WTC11 (cell line): Measurements from ENCODE around the gene PARL. TPM values are rescaled to one million over a fixed set of nuclear protein-coding genes. Genes with fewer than 3 reads are reported as not detected.

Experiments
- ATAC-seq: fragments of 200-7000 bp; cut with Tn5 transposase; 2 replicates; pipeline ENCODE4 v1.10.0; 2021; ENCODE audit warnings: mild to moderate bottlenecking, moderate library complexity
- CTCF ChIA-PET: fragments of 300-600 bp; sonication (Branson Sonifier 250); formaldehyde crosslinking; loops from one replicate; lab custom pipeline; 2021; ENCODE audit warnings: antibody characterized with exemption; lab: Charles Lee
- POLR2A ChIA-PET: fragments of 350-600 bp; sonication (Branson Sonifier 250); formaldehyde crosslinking; loops from one replicate; lab custom pipeline; 2021; ENCODE audit warnings: antibody characterized with exemption; lab: Charles Lee
- DNase-seq: peaks from one replicate; pipeline ENCODE4 v3.0.0; 2021; ENCODE audit warnings: low spot score
- H3K27ac Mint-ChIP-seq: 2 replicates; pipeline ENCODE4 v1.8.0; 2021; ENCODE audit warnings: mixed read lengths
- H3K27me3 Mint-ChIP-seq: 2 replicates; pipeline ENCODE4 v1.8.0; 2021; ENCODE audit warnings: low read depth, mild to moderate bottlenecking, moderate library complexity, mixed read lengths
- H3K36me3 Mint-ChIP-seq: 2 replicates; pipeline ENCODE4 v1.8.0; 2021; ENCODE audit warnings: mixed read lengths
- H3K4me1 Mint-ChIP-seq: 2 replicates; pipeline ENCODE4 v1.8.0; 2022; ENCODE audit warnings: mixed read lengths
- H3K4me3 Mint-ChIP-seq: 2 replicates; pipeline ENCODE4 v1.8.0; 2021; ENCODE audit warnings: mild to moderate bottlenecking, moderate library complexity, mixed read lengths
- H3K9me3 Mint-ChIP-seq: 2 replicates; pipeline ENCODE4 v1.8.0; 2021; ENCODE audit warnings: mixed read lengths
- ATF1 ChIP-seq: sonication (generic); formaldehyde crosslinking; IDR thresholded peaks from 2 replicates; pipeline ENCODE4 v1.8.1; 2023; ENCODE audit warnings: mild to moderate bottlenecking, moderate library complexity, missing genetic modification reagents
- EMX1 ChIP-seq: fragments of 250-450 bp; sonication (Bioruptor Pico); IDR thresholded peaks from 2 replicates; pipeline ENCODE4 v1.8.0; 2021; ENCODE audit warnings: mild to moderate bottlenecking
- ESRRA ChIP-seq: sonication (generic); formaldehyde crosslinking; IDR thresholded peaks from 2 replicates; pipeline ENCODE4 v1.8.1; 2022; ENCODE audit warnings: mild to moderate bottlenecking, missing genetic modification reagents, borderline replicate concordance
- HMGA2 ChIP-seq: fragments of 250-450 bp; sonication (Bioruptor Pico); IDR thresholded peaks from 2 replicates; pipeline ENCODE4 v1.4.0; 2021; ENCODE audit warnings: mild to moderate bottlenecking, moderate library complexity
- IRF2 ChIP-seq: sonication (generic); formaldehyde crosslinking; IDR thresholded peaks from 2 replicates; pipeline ENCODE4 v1.8.0; 2022; ENCODE audit warnings: low read depth, missing genetic modification reagents, borderline replicate concordance
- KAT7 ChIP-seq: sonication (generic); formaldehyde crosslinking; IDR thresholded peaks from 2 replicates; pipeline ENCODE4 v1.8.1; 2023; ENCODE audit warnings: missing genetic modification reagents, mild to moderate bottlenecking, borderline replicate concordance
- MXD4 ChIP-seq: fragments of 250-450 bp; sonication (Bioruptor Pico); IDR thresholded peaks from 2 replicates; pipeline ENCODE4 v1.8.0; 2021; ENCODE audit warnings: mild to moderate bottlenecking, moderate library complexity, borderline replicate concordance
- SMAD4 ChIP-seq: sonication (generic); formaldehyde crosslinking; IDR thresholded peaks from 2 replicates; pipeline ENCODE4 v1.8.0; 2022; ENCODE audit warnings: mild to moderate bottlenecking, missing genetic modification reagents
- TEAD1 ChIP-seq: sonication (generic); formaldehyde crosslinking; IDR thresholded peaks from 2 replicates; pipeline ENCODE4 v1.8.0; 2022; ENCODE audit warnings: mild to moderate bottlenecking, missing genetic modification reagents
- TP53 ChIP-seq: sonication (generic); formaldehyde crosslinking; IDR thresholded peaks from 2 replicates; pipeline ENCODE4 v1.8.1; 2023; ENCODE audit warnings: mild to moderate bottlenecking, missing genetic modification reagents
- ZNF121 ChIP-seq: sonication (generic); formaldehyde crosslinking; IDR thresholded peaks from 2 replicates; pipeline ENCODE4 v1.8.0; 2023; ENCODE audit warnings: missing genetic modification reagents
- ZNF263 ChIP-seq: sonication (generic); formaldehyde crosslinking; IDR thresholded peaks from 2 replicates; pipeline ENCODE4 v1.8.1; 2022; ENCODE audit warnings: low read depth, mild to moderate bottlenecking, moderate library complexity, missing genetic modification reagents
- total RNA-seq: library from RNA; stranded (reverse); gene quantifications from 3 replicates; pipeline ENCODE4 v1.2.3, GENCODE V29; 2021
- TF ChIP-seq, protein P1 (sequence below): sonication (generic); formaldehyde crosslinking; IDR thresholded peaks from 2 replicates; pipeline ENCODE4 v1.8.1; 2022; ENCODE audit warnings: low read depth, missing genetic modification reagents, borderline replicate concordance
- TF ChIP-seq, protein P2 (sequence below): sonication (generic); formaldehyde crosslinking; IDR thresholded peaks from 2 replicates; pipeline ENCODE4 v1.8.0; 2022; ENCODE audit warnings: mild to moderate bottlenecking, missing genetic modification reagents
- TF ChIP-seq, protein P3 (sequence below): sonication (generic); formaldehyde crosslinking; IDR thresholded peaks from 2 replicates; pipeline ENCODE4 v1.8.1; 2023; ENCODE audit warnings: mild to moderate bottlenecking, missing genetic modification reagents
- TF ChIP-seq, protein P4 (sequence below): sonication (generic); formaldehyde crosslinking; IDR thresholded peaks from 2 replicates; pipeline ENCODE4 v1.8.1; 2023; ENCODE audit warnings: mild to moderate bottlenecking, missing genetic modification reagents, moderate library complexity
- TF ChIP-seq, protein P5 (sequence below): sonication (generic); formaldehyde crosslinking; IDR thresholded peaks from 2 replicates; pipeline ENCODE4 v1.8.1; 2023; ENCODE audit warnings: mild to moderate bottlenecking, missing genetic modification reagents, borderline replicate concordance
- TF ChIP-seq, protein P6 (sequence below): sonication (generic); formaldehyde crosslinking; IDR thresholded peaks from 2 replicates; pipeline ENCODE4 v1.8.0; 2023; ENCODE audit warnings: missing genetic modification reagents, mild to moderate bottlenecking, borderline replicate concordance
- TF ChIP-seq, protein P7 (sequence below): fragments of 250-450 bp; sonication (Bioruptor Pico); IDR thresholded peaks from 2 replicates; pipeline ENCODE4 v1.8.0; 2021; ENCODE audit warnings: mild to moderate bottlenecking
- TF ChIP-seq, protein P8 (sequence below): sonication (generic); formaldehyde crosslinking; IDR thresholded peaks from 2 replicates; pipeline ENCODE4 v1.8.1; 2022; ENCODE audit warnings: low read depth, mild to moderate bottlenecking, moderate library complexity, missing genetic modification reagents, borderline replicate concordance
- TF ChIP-seq, protein P9 (sequence below): fragments of 250-450 bp; sonication (Bioruptor Pico); IDR thresholded peaks from 2 replicates; pipeline ENCODE4 v1.9.0; 2021; ENCODE audit warnings: moderate library complexity, mild to moderate bottlenecking, inconsistent platforms, borderline replicate concordance

Gene PARL
- total RNA-seq, 1 experiment from 2014 or later, result 93.5 TPM

DNA sequence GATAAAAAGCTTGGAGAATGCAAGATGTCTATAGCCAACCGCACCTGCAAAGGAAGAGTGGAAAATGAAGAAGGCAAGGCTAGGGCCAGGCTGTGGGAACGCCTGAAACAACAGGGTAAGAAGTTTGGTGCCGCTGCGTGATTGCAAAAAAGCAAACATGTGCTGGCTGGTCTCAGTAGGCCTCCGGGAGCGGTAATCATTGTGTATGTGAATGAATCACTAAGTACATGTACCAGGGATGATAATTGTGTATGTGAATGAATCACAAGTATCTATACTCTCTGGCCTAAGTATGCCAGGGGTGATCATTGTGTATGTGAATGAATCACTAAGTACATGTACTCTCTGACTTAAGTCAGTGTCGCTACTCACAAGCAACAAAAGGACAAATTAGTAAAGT lies 40.3 kb upstream of the PARL start (continued):
- TF ChIP-seq, protein P1, sequence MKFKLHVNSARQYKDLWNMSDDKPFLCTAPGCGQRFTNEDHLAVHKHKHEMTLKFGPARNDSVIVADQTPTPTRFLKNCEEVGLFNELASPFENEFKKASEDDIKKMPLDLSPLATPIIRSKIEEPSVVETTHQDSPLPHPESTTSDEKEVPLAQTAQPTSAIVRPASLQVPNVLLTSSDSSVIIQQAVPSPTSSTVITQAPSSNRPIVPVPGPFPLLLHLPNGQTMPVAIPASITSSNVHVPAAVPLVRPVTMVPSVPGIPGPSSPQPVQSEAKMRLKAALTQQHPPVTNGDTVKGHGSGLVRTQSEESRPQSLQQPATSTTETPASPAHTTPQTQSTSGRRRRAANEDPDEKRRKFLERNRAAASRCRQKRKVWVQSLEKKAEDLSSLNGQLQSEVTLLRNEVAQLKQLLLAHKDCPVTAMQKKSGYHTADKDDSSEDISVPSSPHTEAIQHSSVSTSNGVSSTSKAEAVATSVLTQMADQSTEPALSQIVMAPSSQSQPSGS (CRISPR knock-in tag), result no peak
- TF ChIP-seq, protein P2, sequence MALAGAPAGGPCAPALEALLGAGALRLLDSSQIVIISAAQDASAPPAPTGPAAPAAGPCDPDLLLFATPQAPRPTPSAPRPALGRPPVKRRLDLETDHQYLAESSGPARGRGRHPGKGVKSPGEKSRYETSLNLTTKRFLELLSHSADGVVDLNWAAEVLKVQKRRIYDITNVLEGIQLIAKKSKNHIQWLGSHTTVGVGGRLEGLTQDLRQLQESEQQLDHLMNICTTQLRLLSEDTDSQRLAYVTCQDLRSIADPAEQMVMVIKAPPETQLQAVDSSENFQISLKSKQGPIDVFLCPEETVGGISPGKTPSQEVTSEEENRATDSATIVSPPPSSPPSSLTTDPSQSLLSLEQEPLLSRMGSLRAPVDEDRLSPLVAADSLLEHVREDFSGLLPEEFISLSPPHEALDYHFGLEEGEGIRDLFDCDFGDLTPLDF, result no peak
- TF ChIP-seq, protein P3, sequence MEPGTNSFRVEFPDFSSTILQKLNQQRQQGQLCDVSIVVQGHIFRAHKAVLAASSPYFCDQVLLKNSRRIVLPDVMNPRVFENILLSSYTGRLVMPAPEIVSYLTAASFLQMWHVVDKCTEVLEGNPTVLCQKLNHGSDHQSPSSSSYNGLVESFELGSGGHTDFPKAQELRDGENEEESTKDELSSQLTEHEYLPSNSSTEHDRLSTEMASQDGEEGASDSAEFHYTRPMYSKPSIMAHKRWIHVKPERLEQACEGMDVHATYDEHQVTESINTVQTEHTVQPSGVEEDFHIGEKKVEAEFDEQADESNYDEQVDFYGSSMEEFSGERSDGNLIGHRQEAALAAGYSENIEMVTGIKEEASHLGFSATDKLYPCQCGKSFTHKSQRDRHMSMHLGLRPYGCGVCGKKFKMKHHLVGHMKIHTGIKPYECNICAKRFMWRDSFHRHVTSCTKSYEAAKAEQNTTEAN (CRISPR knock-in tag), result no peak
- TF ChIP-seq HMGA2 (CRISPR knock-in tag) (no peak), KAT7 (no peak)
- TF ChIP-seq, protein P4, sequence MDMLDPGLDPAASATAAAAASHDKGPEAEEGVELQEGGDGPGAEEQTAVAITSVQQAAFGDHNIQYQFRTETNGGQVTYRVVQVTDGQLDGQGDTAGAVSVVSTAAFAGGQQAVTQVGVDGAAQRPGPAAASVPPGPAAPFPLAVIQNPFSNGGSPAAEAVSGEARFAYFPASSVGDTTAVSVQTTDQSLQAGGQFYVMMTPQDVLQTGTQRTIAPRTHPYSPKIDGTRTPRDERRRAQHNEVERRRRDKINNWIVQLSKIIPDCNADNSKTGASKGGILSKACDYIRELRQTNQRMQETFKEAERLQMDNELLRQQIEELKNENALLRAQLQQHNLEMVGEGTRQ, result no peak

DNA sequence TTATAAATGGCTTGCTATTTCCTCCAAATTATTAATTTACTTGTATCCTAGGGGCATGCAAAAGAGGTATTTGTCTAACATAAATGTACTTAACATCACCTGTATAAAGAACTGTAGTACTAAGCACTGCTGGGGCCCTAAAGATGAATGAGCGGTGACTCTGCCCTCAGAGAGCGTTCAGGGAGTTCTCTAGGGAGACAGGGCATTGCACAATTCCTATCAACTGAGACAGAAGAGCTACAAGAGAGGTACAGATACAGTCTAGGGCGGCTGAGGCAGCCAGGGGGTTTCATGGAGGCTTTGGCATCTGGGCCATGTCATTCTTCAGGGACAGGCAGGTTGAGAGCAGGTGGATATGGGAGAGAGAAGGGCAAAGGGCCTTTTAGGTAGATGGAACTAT lies 39.9 kb upstream of the PARL start:
- POLR2A ChIA-PET, result no interaction called here
- Mint-ChIP-seq H3K27ac (no peak overlapping the region), H3K4me3 (no peak overlapping the region), H3K9me3 (no peaks in the 10 kb centered on the region), H3K36me3 (peaks cover 35% of the 10 kb centered on the region), H3K27me3 (no peaks in the 10 kb centered on the region), H3K4me1 (no peaks in the 10 kb centered on the region)
- DNase-seq, result no peak
- CTCF ChIA-PET, result no interaction called here
- no peak for ATAC-seq
- TF ChIP-seq TP53 (CRISPR knock-in tag) (no peak), IRF2 (CRISPR knock-in tag) (no peak), ESRRA (CRISPR knock-in tag) (no peak), ZNF121 (CRISPR knock-in tag) (no peak), SMAD4 (CRISPR knock-in tag) (no peak), TEAD1 (CRISPR knock-in tag) (no peak), ZNF263 (CRISPR knock-in tag) (no peak), EMX1 (CRISPR knock-in tag) (no peak), ATF1 (no peak), MXD4 (CRISPR knock-in tag) (no peak)
- TF ChIP-seq, protein P5, sequence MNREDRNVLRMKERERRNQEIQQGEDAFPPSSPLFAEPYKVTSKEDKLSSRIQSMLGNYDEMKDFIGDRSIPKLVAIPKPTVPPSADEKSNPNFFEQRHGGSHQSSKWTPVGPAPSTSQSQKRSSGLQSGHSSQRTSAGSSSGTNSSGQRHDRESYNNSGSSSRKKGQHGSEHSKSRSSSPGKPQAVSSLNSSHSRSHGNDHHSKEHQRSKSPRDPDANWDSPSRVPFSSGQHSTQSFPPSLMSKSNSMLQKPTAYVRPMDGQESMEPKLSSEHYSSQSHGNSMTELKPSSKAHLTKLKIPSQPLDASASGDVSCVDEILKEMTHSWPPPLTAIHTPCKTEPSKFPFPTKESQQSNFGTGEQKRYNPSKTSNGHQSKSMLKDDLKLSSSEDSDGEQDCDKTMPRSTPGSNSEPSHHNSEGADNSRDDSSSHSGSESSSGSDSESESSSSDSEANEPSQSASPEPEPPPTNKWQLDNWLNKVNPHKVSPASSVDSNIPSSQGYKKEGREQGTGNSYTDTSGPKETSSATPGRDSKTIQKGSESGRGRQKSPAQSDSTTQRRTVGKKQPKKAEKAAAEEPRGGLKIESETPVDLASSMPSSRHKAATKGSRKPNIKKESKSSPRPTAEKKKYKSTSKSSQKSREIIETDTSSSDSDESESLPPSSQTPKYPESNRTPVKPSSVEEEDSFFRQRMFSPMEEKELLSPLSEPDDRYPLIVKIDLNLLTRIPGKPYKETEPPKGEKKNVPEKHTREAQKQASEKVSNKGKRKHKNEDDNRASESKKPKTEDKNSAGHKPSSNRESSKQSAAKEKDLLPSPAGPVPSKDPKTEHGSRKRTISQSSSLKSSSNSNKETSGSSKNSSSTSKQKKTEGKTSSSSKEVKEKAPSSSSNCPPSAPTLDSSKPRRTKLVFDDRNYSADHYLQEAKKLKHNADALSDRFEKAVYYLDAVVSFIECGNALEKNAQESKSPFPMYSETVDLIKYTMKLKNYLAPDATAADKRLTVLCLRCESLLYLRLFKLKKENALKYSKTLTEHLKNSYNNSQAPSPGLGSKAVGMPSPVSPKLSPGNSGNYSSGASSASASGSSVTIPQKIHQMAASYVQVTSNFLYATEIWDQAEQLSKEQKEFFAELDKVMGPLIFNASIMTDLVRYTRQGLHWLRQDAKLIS, result no peak
- TF ChIP-seq, protein P6, sequence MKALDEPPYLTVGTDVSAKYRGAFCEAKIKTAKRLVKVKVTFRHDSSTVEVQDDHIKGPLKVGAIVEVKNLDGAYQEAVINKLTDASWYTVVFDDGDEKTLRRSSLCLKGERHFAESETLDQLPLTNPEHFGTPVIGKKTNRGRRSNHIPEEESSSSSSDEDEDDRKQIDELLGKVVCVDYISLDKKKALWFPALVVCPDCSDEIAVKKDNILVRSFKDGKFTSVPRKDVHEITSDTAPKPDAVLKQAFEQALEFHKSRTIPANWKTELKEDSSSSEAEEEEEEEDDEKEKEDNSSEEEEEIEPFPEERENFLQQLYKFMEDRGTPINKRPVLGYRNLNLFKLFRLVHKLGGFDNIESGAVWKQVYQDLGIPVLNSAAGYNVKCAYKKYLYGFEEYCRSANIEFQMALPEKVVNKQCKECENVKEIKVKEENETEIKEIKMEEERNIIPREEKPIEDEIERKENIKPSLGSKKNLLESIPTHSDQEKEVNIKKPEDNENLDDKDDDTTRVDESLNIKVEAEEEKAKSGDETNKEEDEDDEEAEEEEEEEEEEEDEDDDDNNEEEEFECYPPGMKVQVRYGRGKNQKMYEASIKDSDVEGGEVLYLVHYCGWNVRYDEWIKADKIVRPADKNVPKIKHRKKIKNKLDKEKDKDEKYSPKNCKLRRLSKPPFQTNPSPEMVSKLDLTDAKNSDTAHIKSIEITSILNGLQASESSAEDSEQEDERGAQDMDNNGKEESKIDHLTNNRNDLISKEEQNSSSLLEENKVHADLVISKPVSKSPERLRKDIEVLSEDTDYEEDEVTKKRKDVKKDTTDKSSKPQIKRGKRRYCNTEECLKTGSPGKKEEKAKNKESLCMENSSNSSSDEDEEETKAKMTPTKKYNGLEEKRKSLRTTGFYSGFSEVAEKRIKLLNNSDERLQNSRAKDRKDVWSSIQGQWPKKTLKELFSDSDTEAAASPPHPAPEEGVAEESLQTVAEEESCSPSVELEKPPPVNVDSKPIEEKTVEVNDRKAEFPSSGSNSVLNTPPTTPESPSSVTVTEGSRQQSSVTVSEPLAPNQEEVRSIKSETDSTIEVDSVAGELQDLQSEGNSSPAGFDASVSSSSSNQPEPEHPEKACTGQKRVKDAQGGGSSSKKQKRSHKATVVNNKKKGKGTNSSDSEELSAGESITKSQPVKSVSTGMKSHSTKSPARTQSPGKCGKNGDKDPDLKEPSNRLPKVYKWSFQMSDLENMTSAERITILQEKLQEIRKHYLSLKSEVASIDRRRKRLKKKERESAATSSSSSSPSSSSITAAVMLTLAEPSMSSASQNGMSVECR (CRISPR knock-in tag), result no peak
- TF ChIP-seq, protein P7, sequence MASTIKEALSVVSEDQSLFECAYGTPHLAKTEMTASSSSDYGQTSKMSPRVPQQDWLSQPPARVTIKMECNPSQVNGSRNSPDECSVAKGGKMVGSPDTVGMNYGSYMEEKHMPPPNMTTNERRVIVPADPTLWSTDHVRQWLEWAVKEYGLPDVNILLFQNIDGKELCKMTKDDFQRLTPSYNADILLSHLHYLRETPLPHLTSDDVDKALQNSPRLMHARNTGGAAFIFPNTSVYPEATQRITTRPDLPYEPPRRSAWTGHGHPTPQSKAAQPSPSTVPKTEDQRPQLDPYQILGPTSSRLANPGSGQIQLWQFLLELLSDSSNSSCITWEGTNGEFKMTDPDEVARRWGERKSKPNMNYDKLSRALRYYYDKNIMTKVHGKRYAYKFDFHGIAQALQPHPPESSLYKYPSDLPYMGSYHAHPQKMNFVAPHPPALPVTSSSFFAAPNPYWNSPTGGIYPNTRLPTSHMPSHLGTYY, result no peak
- TF ChIP-seq, protein P8, sequence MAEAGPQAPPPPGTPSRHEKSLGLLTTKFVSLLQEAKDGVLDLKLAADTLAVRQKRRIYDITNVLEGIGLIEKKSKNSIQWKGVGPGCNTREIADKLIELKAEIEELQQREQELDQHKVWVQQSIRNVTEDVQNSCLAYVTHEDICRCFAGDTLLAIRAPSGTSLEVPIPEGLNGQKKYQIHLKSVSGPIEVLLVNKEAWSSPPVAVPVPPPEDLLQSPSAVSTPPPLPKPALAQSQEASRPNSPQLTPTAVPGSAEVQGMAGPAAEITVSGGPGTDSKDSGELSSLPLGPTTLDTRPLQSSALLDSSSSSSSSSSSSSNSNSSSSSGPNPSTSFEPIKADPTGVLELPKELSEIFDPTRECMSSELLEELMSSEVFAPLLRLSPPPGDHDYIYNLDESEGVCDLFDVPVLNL (CRISPR knock-in tag), result no peak
- TF ChIP-seq, protein P9, sequence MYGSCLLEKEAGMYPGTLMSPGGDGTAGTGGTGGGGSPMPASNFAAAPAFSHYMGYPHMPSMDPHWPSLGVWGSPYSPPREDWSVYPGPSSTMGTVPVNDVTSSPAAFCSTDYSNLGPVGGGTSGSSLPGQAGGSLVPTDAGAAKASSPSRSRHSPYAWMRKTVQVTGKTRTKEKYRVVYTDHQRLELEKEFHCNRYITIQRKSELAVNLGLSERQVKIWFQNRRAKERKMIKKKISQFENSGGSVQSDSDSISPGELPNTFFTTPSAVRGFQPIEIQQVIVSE (CRISPR knock-in tag), result no peak
